DND-41 (cell line): ENCODE measurements around the gene CC2D1A.

Experiments used
- ATAC-seq: fragments of 200-7000 bp; cut with Tn5 transposase; 3 replicates; pipeline ENCODE4 v1.9.1; 2021; ENCODE audit warnings: low read depth; ENCODE audit not compliant: insufficient read depth
- DNase-seq: peaks from one replicate; pipeline ENCODE4 v3.0.0-alpha.2; 2020
- H2AFZ ChIP-seq: 2 replicates; pipeline ENCODE4 v1.6.0; 2012; ENCODE audit warnings: low read depth, low read length
- H3K27ac ChIP-seq: 2 replicates; pipeline ENCODE4 v1.5.1; 2012; ENCODE audit warnings: low read length, inconsistent platforms
- H3K27me3 ChIP-seq: fragments of 200-600 bp; sonication (generic); 2 replicates; pipeline ENCODE4 v1.6.0; 2012; ENCODE audit warnings: low read length, mild to moderate bottlenecking, inconsistent platforms; ENCODE audit not compliant: insufficient read depth, poor library complexity
- H3K36me3 ChIP-seq: 2 replicates; pipeline ENCODE4 v1.5.1; 2012; ENCODE audit warnings: low read length, inconsistent platforms; ENCODE audit not compliant: insufficient read depth
- H3K4me1 ChIP-seq: 2 replicates; pipeline ENCODE4 v1.5.1; 2012; ENCODE audit warnings: mild to moderate bottlenecking, low read length; ENCODE audit not compliant: insufficient read depth
- H3K4me2 ChIP-seq: 2 replicates; pipeline ENCODE4 v1.6.0; 2012; ENCODE audit warnings: mild to moderate bottlenecking, moderate library complexity, low read length, inconsistent platforms; ENCODE audit not compliant: insufficient read depth
- H3K4me3 ChIP-seq, 2 experiments: fragments of 200-600 bp in 1 of 2; shearing (Covaris generic) in 1 of 2; 2 replicates each; pipeline ENCODE4 v1.5.1; 2012 to 2016; ENCODE audit warnings: inconsistent platforms in 2 of 2, low read length in 2 of 2, mild to moderate bottlenecking in 2 of 2, low read depth in 1 of 2, moderate library complexity in 1 of 2
- H3K79me2 ChIP-seq: 2 replicates; pipeline ENCODE4 v1.6.0; 2012; ENCODE audit warnings: low read length, inconsistent platforms; ENCODE audit not compliant: insufficient read depth
- H3K9ac ChIP-seq: 2 replicates; pipeline ENCODE4 v1.6.0; 2012; ENCODE audit warnings: low read depth, mild to moderate bottlenecking, inconsistent platforms, low read length, moderate library complexity
- H3K9me3 ChIP-seq: 2 replicates; pipeline ENCODE4 v1.5.1; 2012; ENCODE audit warnings: low read length, moderate library complexity, mild to moderate bottlenecking, inconsistent platforms; ENCODE audit not compliant: insufficient read depth, severe bottlenecking
- H4K20me1 ChIP-seq: 2 replicates; pipeline ENCODE4 v1.6.0; 2012; ENCODE audit warnings: low read length; ENCODE audit not compliant: insufficient read depth
- EZH2 ChIP-seq: IDR thresholded peaks from 3 replicates; pipeline ENCODE4 v1.6.1; 2012; ENCODE audit warnings: borderline replicate concordance, low read depth, mild to moderate bottlenecking, moderate library complexity, low read length, inconsistent platforms; ENCODE audit not compliant: severe bottlenecking
- TF ChIP-seq, protein P1 (sequence below): IDR thresholded peaks from 2 replicates; pipeline ENCODE4 v1.5.1; 2012; ENCODE audit warnings: borderline replicate concordance, low read length, moderate library complexity, mild to moderate bottlenecking; ENCODE audit not compliant: poor library complexity, severe bottlenecking; ENCODE audit errors: extremely low read depth

The CC2D1A gene

DNA sequence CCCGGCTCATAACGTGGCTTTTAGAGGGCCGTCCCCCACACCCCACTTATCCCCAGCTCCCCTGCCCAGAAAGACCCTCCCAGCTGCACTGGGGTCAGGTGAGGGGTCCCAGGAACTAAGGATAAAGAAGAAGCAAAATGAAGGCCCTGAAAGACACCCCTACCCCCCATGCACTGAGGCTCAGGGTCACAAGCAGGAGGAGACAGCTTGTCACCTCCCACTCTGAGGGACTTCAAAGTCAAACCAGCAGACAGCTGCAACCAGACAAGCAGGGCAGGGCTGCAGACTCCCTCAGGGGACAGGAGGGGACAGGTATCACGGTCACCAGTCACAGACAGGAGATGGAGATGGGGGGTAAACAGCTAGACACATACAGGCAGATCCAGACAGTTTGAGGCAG is 35.1 kb upstream of the CC2D1A start:
- TF ChIP-seq, protein P1, sequence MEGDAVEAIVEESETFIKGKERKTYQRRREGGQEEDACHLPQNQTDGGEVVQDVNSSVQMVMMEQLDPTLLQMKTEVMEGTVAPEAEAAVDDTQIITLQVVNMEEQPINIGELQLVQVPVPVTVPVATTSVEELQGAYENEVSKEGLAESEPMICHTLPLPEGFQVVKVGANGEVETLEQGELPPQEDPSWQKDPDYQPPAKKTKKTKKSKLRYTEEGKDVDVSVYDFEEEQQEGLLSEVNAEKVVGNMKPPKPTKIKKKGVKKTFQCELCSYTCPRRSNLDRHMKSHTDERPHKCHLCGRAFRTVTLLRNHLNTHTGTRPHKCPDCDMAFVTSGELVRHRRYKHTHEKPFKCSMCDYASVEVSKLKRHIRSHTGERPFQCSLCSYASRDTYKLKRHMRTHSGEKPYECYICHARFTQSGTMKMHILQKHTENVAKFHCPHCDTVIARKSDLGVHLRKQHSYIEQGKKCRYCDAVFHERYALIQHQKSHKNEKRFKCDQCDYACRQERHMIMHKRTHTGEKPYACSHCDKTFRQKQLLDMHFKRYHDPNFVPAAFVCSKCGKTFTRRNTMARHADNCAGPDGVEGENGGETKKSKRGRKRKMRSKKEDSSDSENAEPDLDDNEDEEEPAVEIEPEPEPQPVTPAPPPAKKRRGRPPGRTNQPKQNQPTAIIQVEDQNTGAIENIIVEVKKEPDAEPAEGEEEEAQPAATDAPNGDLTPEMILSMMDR, result no peak
- Histone ChIP-seq H3K36me3 (peaks cover 16% of the 10 kb centered on the region), H3K9me3 (no peaks in the 10 kb centered on the region), H3K4me3 (no peak overlapping the region), H3K27ac (no peak overlapping the region), H3K27me3 (no peaks in the 10 kb centered on the region), H4K20me1 (peaks cover 28% of the 10 kb centered on the region; the same call in 1 of the 2 replicates), H3K4me2 (no peak overlapping the region), H3K9ac (no peak overlapping the region), H3K79me2 (peaks cover 65% of the 10 kb centered on the region), H3K4me1 (peaks cover 17% of the 10 kb centered on the region), H2AFZ (no peak overlapping the region)
- ATAC-seq, result no peak
- no peak for DNase-seq

DNA sequence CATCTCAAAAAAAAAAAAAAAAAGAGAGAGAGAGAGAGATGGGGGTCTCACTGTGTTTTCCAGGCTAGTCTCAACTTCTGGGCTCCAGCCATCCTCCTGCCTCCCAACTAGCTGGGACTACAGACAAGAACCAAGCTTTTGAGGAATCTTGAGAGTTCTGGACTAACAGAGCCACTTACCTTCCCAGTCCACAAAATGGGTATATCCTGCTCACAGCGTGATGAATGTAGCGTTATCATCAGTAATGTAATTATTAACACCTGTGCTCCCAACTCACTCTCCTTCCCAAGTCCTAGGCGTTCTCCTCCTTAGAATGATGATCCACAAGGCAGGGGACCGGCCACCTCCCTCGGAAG is 33.7 kb upstream of the CC2D1A start:
- DNase-seq, result no peak
- TF ChIP-seq, protein P1, result no peak
- H3K27ac ChIP-seq, result no peak overlapping the region
- H3K9me3 ChIP-seq, result no peaks in the 10 kb centered on the region
- H3K4me1 ChIP-seq, result peaks cover 9% of the 10 kb centered on the region; the same call in 1 of the 2 replicates
- peaks cover 24% of the 10 kb centered on the region; the same call in 1 of the 2 replicates for H4K20me1 ChIP-seq
- peaks cover 16% of the 10 kb centered on the region for H3K36me3 ChIP-seq
- no peaks in the 10 kb centered on the region for H3K27me3 ChIP-seq
- no peak overlapping the region for H3K4me2 ChIP-seq
- no peak overlapping the region for H3K4me3 ChIP-seq
- H3K79me2 ChIP-seq, result peaks cover 51% of the 10 kb centered on the region
- ATAC-seq, result no peak
- no peak overlapping the region for H2AFZ ChIP-seq
- no peak overlapping the region for H3K9ac ChIP-seq

DNA sequence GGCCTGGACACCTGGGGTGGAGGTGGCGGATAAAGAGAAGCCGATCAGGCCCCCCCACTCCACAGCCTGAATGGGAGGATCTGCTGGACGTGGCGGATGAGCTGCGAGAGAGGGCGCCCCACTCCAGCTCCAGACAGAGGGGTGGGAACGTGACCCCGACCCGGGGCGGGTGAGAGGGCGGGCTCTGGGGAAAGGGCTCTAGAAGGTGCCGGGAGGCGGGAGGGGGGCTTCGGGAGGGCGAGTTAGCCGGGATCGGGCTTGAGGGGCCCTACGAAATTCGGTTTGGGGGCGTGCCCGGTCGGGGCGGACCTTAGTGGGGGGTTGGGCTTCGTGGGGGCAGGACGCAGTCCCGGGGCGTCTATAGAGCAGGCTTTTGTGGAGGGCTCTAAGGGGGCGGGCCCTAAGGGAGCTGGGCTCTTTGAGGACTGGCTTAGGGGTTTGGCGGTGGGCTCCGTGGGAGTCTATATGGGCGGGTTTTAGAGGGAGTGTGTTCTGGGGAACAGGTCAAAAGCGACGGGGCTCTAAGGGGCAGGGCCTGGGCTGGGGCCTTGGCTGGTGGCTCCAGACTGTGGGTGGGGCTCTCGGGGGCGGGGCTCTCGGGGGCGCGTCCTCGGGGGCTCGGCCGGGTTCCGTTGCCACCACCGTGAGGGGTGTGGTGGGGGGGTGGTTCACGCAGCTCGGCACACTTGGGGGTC is 33.2 kb upstream of the CC2D1A start:
- Histone ChIP-seq H3K36me3 (peaks cover 14% of the 10 kb centered on the region), H3K9ac (no peak overlapping the region), H3K9me3 (no peaks in the 10 kb centered on the region), H3K4me3 (no peak overlapping the region), H3K4me2 (no peak overlapping the region), H3K27ac (no peak overlapping the region), H2AFZ (no peak overlapping the region), H4K20me1 (peaks cover 24% of the 10 kb centered on the region; the same call in 1 of the 2 replicates), H3K79me2 (peaks cover 45% of the 10 kb centered on the region), H3K4me1 (peaks cover 9% of the 10 kb centered on the region; the same call in 1 of the 2 replicates), H3K27me3 (no peaks in the 10 kb centered on the region)
- ATAC-seq, result no peak
- TF ChIP-seq EZH2, result no peak
- TF ChIP-seq, protein P1, result no peak
- no peak for DNase-seq
